HG03457 (cell line): ENCODE data around the gene DOCK9.

Experiments used
- ATAC-seq: cut with Tn5 transposase; IDR thresholded peaks from one replicate; pipeline ENCODE4 v1.9.1; 2021; ENCODE audit warnings: moderate number of reproducible peaks; ENCODE audit not compliant: unreplicated experiment

Gene DOCK9, protein sequence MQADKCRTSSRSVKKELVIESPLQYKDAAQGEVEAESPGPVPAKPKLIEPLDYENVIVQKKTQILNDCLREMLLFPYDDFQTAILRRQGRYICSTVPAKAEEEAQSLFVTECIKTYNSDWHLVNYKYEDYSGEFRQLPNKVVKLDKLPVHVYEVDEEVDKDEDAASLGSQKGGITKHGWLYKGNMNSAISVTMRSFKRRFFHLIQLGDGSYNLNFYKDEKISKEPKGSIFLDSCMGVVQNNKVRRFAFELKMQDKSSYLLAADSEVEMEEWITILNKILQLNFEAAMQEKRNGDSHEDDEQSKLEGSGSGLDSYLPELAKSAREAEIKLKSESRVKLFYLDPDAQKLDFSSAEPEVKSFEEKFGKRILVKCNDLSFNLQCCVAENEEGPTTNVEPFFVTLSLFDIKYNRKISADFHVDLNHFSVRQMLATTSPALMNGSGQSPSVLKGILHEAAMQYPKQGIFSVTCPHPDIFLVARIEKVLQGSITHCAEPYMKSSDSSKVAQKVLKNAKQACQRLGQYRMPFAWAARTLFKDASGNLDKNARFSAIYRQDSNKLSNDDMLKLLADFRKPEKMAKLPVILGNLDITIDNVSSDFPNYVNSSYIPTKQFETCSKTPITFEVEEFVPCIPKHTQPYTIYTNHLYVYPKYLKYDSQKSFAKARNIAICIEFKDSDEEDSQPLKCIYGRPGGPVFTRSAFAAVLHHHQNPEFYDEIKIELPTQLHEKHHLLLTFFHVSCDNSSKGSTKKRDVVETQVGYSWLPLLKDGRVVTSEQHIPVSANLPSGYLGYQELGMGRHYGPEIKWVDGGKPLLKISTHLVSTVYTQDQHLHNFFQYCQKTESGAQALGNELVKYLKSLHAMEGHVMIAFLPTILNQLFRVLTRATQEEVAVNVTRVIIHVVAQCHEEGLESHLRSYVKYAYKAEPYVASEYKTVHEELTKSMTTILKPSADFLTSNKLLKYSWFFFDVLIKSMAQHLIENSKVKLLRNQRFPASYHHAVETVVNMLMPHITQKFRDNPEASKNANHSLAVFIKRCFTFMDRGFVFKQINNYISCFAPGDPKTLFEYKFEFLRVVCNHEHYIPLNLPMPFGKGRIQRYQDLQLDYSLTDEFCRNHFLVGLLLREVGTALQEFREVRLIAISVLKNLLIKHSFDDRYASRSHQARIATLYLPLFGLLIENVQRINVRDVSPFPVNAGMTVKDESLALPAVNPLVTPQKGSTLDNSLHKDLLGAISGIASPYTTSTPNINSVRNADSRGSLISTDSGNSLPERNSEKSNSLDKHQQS (N-terminal part only)

DNA sequence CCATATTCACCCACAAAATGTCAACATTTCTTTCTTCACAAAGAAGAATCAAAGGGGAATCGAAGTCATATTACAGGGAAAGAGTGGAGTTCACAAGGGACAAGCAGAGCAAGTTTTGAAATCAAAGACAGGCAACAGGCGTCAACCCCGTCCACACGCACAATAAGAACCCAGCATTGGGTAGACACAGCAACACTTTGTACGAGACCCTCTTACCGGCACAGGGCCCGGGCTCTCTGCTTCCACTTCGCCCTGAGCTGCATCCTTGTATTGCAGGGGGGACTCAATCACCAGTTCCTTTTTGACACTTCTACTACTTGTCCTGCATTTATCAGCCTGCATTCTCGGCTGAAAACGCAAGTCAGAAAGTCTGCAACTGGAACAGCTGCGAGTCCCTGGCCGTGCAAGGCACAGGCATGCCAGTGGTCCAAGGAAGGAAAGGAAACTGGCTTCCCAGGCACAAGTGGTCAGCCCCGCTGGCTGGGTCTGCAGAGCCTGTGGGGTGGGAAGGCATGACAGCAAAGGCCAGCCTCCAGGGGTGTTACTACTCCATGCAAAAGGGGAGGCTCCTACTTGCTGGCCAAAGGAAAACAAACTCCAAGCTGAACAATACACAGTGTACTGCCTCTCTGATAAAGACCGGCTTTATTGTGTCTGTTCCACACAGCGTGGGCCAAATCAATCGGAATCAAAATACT, at the start of gene DOCK9:
TSS of gene DOCK9 (minus strand) at position 497 of the 698 bp plus-strand sequence. CDS start at position 342, 155 bp downstream.
- no peak for ATAC-seq

DNA sequence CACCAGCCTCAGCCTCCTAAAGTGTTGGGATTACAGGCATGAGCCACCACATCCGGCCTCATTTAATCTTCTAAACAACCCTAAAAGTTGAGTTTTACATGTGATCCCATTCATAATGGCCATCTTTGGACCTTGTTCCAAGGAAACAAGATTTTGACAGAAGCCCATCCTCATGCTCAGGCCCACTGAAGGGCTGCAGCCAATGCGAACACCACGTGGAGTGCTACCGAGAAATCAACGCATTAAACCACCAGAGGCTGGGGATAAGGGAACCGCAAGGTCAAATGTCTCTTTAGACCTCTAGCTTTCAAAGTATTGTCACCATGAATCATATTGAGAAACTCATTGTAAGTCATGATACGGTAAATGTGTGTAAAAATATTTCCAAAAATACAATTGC, 49.4 kb upstream of the DOCK9 start:
- no peak for ATAC-seq

DNA sequence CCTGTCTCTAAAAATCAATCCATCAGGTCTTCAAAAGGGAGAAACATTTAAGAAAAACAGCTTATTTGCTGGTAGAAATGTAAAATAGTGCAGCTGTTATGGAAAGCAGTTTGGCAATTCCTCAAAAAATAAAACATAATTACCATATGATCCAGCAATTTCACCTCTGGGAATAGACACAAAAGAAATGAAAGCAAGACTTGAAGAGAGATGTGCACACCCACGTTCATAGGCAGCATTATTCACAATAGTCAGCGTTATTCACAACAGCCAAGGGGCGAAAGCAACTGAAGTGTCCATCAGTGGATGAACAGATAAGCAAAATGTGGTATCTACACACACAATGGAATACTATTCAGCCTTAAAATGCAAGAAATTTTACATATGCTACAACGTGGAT, 45.1 kb upstream of the DOCK9 start:
- no peak for ATAC-seq

DNA sequence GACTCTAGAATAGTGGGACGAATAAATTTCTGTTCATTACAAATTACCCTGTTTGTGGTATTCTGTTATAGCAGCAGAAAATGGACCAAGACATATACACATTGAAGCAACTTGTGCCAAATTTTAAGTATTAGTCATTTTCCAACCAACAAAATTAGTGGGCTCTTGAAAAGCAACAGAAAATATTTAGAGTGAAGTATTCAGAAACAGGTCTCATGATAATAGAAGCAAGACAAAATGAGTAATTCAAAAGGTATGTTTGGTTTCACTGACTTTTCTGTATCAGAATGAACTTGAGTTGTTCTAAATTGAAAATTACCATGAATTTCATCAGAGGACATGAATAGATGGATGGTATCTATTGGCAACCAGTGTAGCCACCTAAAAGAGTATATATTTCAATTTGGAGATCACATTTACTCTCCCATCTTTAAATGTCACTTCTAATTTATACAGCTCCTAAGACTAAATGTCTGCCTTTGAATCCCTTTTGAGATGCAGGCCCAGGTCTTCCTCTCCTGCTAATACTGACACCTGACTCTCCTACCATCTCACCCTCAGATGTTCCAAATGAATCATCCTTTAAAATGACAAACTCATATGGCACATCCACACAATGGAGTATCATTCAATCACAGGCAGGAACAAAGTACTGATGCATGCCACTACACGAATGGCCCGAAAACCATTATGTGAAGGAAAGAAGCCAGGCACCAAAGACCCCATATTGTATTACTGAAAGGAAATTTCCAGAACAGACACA, 40.7 kb upstream of the DOCK9 start:
- ATAC-seq: no peak

DNA sequence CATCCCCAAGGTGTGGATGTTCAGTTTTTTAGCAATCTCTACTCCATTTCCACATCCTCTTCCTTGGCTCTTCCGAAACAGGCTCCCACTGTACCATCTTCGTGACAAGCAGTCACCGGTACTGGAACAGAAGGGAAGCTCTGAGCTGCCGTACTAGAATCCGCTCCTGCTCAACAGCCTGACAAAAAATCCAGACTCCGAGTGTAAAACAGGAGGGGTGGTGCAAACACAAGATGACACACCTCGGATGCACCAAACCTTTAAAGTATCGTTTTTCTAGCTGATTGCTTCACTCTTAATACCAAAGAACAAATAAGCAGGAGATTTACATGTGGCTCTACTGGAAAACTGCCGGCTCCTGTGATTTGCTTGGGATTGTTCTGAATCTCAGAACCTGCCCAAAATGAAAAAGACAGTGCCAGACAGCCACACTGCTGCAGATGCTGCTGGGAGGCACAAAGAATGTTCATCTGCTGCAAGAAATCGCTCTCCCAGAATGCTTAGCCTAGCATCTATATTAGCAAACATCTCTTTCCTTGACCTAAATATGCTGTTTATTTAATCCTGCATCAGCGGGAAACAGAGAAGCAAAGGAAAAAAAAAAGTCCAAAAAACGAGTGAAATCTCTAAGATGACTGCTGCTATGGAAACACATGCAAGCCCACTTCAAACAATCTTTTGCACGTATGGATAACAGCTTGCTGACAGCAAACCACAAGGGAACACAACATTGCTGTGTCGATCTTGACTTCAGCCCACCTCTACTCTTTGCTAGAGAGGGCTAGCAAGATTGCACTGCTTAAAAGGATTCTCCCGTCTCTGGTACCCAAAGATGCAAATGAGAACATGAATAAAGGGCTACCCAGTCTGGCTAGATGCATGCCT, 38.0 kb upstream of the DOCK9 start:
- ATAC-seq: no peak

DNA sequence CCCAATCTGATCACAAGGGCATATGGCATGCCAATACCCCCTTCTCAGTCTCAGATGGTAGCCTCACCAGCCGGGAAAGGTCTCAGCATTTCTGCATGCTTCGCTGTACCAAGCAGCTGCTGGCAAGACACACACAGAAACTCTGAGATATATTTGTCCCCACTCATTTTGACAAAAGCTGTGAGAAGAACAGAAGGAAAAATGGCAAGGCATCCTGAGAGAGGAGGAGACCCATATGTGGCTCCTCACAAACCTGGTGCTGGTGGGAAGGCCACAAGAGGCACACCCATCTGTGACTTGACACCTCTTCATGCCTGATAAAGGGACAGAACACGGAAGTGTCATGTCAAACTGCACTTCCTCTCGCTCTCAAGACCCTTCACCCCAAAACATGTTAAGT, 36.7 kb upstream of the DOCK9 start:
- no peak for ATAC-seq

DNA sequence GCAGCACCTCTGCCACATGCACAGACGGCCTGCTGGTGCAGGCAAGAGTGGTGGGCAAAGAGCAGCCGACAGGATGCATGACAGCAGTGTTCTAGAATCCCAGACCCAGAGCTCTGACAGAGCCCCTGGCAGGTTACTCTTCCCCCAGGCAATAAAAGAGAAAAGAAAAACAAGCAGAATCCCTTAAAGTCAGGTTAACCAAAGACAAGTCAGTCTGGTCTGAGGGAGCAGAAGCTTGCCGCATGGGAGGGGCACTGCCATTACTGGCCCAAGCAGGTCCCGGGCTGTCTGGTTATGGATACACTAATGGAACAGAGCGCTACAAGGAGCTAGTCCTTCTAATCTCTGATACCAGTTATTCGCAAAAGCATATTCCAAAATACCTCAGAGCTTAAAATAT, 36.1 kb upstream of the DOCK9 start:
- ATAC-seq: no peak

DNA sequence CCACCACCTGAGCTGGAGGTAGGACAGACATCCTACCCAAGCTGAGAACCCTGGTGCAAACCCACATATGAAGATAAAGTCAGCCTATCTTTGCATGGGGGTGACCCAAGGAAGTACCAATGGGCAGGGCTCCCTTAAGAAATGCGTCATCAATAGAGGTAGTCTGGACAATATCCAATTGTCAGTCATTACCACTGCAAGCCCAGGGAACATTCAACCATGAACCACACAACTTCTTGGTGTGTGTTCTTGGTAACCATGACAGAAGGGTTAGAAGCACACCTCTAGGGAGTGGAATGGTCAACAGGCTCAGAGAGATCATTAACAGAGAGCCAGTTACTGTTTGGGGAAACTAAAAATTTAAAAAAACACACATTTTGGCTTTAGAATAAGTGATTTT, 34.7 kb upstream of the DOCK9 start:
- no peak for ATAC-seq

DNA sequence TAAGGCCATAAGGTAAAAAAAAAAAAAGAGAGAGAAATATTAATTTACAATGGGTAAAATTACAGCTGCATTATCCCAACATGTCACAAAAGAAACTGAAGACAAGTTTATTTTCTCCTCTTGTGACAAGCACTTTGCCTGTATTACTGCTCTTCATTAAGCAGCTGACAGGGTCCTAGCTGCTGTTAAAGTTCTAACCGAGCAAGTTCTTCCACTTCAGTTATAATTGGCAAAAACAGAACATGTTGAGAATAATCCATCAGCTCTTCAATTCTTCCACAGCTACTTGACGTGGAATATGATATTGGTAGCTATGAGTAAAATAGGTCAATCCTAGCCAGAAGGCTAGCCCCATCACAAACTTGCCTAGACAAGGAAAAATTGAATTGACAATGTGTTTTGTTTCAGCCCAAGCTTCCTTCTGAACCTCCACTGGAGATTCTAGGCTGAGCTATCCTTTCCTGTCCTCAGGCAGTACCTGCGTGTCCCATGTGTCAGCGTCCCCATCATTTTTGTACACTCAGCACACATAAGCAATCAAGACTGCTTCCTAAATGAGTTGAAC, 32.2 kb upstream of the DOCK9 start:
- ATAC-seq: no peak

DNA sequence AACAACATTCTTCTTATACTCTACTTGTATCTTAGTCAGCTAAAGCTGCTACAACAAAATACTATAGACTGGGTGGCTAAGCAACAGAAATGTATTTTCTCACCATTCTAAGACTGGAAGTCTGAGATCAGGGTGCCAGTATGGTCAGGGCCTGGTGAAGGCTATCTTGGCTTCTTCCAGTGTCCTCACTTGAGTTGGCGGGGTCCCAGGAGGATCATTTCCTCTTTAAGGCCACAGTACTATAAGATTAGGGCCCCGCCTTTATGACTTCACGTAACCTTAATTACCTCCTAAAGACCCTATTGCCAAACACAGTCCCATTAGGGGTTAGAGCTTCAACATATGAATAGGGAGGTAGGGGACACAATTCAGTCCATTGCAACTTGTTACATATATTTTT, 30.7 kb upstream of the DOCK9 start:
- no peak for ATAC-seq

DNA sequence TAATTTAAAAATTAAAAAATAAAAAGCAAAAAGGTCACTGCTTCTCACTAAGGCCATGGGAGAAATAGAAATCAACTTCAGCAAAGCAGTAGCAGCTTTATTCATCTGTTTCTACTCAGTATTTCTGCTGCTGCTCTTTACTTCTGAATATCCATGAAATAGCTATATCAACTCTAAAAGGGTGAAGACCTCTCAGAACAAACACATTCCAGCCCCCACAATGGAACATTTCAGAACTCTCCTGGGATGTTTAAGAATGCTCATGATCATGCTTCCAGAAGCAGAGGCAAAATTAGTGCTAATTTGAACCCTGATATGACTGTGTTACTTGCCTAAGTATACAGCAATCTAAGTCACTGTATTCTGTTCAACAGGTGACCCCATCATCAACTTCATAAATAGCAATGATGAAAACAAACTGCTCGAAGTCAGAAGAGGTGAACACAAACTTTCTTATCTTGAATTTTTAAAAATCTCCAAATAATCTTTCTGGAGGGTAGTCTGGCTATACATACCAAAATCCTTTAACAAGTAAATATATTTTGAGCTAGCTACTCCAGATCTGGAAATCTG, 29.6 kb upstream of the DOCK9 start:
- no peak for ATAC-seq

DNA sequence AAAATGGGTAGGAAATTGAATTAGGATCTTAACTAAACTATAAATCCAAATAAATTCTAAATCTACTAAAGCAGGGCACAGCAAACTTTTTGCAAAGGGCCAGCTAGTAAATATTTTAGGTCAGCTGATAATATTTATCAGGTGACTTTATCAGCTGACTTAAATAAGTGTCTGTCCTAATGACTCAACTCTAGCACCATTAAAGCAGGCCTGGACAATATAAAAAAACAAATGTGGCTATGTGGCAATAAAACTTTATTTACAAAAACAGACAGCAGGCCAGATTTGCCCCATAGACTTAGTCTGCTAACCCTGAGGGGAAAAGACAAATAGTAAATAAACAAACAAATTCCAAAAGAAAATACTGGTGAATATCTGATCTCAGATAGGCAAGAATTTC, 27.7 kb upstream of the DOCK9 start:
- no peak for ATAC-seq

DNA sequence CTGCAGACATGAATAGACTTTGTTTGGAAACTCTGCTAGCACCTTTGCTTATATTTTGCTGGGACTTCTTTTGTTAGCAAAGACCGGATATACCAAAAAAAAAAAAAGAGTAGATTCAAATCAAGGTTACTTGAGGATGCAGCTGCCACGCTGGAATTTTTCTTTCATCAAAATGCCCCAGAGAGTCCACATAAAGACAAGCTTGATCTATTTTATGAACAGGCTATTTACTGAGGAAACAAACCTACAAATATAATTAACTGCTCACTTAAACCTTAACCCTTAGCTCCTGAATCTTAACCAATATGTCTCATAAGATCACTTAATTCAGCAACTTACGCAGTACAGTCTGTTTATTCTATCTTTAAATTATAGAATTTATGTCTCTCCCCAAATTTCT, 27.1 kb upstream of the DOCK9 start:
- no peak for ATAC-seq

DNA sequence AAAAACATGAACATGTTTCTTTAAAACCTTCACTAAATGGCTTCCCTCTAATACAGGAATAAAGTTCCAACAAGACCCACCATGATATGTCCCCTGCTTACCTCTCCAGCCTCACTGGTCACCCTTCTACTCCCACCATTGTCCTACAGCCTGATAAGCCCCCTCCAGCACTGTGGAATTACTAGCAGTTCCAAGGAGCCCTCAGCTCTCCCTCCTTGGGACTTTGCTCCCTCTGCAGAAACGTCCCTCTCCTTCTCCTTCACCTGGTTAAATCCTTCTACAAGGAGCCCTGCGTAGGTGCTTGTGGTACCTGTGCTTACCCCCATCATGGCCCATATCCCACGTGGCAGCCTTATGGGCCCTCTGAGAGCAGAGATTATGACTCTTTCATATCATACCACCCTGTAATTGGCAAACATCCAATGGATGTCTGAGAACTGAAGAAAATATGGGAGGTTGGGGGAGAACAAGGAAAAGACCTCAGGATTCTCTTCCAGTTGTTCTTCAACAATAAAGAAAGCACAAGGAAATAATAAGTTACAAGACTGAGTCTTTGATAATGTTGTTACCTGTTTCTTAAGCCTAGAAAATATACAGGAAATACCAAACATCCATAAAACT, 26.1 kb upstream of the DOCK9 start:
- ATAC-seq: no peak

DNA sequence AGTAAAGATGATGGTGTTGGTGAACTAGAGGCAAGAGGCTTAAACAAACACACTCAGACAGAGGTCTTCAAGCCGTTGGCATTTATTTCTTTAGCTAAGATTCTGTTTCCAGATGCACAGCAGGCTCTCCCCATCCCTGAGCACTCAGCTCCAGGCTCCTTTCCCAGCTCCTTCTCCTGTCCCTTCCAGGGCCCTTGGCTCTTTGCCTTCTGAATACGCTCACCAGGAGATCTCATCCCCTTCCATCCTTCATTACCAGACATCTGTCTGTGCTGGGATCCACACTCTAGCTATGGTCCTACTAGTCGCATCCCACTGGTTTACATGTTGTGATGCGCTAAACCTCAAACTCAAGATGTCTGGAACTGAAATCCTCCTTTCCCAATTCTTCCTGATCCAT, 25.3 kb upstream of the DOCK9 start:
- no peak for ATAC-seq

DNA sequence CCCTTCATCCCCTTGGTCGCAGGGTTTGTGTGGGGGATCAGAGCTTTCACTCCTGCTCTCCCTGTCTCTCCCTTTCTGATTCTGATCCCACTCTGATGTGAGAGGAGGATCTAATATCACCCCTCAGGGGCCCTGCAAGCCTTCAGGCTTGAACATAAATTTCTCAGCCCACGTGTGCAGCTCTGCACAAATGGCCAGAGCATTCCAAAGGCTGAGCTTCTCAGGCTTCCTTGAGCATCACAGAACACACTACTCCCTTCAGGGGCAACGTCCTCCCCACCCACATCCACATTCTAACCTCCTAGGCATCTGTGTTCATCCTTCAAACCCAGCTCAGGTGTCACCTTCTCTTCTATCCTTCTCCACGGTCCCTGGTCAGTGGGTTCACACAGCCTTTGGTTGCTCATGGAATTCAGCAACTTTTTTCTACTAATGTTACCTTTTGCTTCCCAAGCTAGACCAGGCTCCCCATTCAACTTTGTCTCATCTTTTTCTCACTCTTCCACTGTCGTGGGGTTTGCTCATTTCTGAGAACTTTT, 24.4 kb upstream of the DOCK9 start:
- ATAC-seq: no peak

DNA sequence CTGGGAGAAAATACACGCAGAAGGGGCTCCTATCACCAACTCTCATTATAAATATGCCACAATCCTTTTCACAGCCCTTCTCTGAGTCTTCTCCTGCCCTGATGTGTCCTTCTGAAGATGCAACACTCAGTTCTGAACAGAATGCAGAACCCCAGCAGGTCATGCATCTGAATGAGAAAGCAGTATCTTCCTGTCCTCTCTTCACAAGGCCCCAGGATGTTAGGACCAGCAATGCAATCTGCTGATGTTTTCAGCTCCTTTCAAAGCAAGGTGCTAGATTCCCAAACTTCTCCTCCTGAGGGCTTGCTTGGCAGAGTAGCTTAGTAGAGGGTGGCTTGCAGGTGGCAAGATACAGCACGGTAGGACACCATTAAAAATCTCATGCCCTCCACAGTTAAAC, 22.3 kb upstream of the DOCK9 start:
- ATAC-seq: no peak

DNA sequence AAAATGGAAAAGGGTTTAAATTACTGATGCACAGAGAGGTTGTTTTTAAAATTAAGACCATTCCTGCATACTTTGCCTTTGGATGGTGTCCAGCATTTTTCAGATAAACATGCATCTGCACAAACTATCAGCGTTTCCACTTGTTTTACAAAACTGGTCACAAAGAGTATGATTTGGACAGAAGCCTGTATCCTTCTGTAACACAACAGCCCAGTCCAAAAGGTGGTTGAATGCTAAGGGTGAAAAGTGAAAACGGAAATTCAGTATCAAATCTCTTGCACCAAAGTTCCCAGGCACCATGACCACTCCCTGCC, 21.7 kb upstream of the DOCK9 start:
- ATAC-seq: no peak
